NCI-H1694 (cell line): ENCODE results near the gene IL17REL.
A peak's percentile ranks its signal among the peaks of the same experiment; 100 is the strongest.

Experiments
- DNase-seq: peaks from one replicate; lab custom pipeline; 2025; lab: John Stamatoyannopoulos, UW

IL17REL gene

GRCh38 chr22:50002791-50003190 lies 9.8 kb downstream of the IL17REL start:
- DNase-seq = no peak

GRCh38 chr22:50001388-50002231 lies 11.0 kb downstream of the IL17REL start:
- DNase-seq = peak; percentile 29

- DNase-seq = no peak
Observed at GRCh38 chr22:50000587-50001387, 11.8 kb downstream of the IL17REL start.

- DNase-seq = no peak
Observed at GRCh38 chr22:49999946-50000586, 12.5 kb downstream of the IL17REL start.

- no peak for DNase-seq
Observed at GRCh38 chr22:49999063-49999945, 13.3 kb downstream of the IL17REL start.

- DNase-seq = no peak
Observed at GRCh38 chr22:49998718-49999062, 13.9 kb downstream of the IL17REL start.

- DNase-seq = no peak
Observed at GRCh38 chr22:49997932-49998717, 14.4 kb downstream of the IL17REL start.

GRCh38 chr22:49997251-49997599 lies 15.3 kb downstream of the IL17REL start:
- no peak for DNase-seq

GRCh38 chr22:49996518-49997250 lies 15.9 kb downstream of the IL17REL start:
- DNase-seq = no peak

GRCh38 chr22:49996119-49996517 lies 16.4 kb downstream of the IL17REL start:
- no peak for DNase-seq

- no peak for DNase-seq
Observed at GRCh38 chr22:49995361-49996118, 17.0 kb downstream of the IL17REL start.

- no peak for DNase-seq
Observed at GRCh38 chr22:49995041-49995360, 17.6 kb downstream of the IL17REL start.

GRCh38 chr22:49994361-49995040 lies 18.1 kb downstream of the IL17REL start:
- DNase-seq = no peak

- no peak for DNase-seq
Observed at GRCh38 chr22:49993649-49994360, 18.8 kb downstream of the IL17REL start.

- DNase-seq = peak; percentile 49
Observed at GRCh38 chr22:49992921-49993648, 19.5 kb downstream of the IL17REL start.

GRCh38 chr22:49991907-49992533 lies 20.5 kb downstream of the IL17REL start:
- no peak for DNase-seq

- DNase-seq = no peak
Observed at GRCh38 chr22:49991167-49991566, 21.4 kb downstream of the IL17REL start.
